HG03064 (cell line): ENCODE data around the gene DNAH8.
"Not testable (repeated sequence)": the region's sequence is repeated elsewhere in the genome, so short reads cannot be mapped to it uniquely, and the experiment has no call there.

Experiments used
- ATAC-seq: cut with Tn5 transposase; IDR thresholded peaks from one replicate; pipeline ENCODE4 v1.9.1; 2021; ENCODE audit warnings: low read depth; ENCODE audit not compliant: unreplicated experiment

The DNAH8 gene

DNA sequence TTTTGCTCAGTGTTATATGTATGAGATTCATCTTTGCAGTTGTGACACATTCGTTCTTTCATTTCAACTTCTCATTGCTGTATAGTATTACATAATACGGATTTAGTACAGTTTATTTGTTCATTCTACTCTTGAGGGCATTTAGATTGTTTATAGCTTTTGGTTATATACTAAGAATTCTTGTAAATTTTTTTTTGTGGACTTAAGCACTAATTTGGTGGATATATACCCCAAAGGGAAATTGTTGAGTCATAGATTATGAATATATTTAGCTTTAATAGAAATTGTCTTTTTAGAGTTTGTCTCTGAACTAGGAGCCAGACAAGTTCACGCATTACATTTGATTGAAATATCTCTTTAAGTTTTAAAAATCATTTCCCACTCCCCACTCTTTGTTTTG lies 79.6 kb downstream of the DNAH8 start:
- no peak for ATAC-seq

DNA sequence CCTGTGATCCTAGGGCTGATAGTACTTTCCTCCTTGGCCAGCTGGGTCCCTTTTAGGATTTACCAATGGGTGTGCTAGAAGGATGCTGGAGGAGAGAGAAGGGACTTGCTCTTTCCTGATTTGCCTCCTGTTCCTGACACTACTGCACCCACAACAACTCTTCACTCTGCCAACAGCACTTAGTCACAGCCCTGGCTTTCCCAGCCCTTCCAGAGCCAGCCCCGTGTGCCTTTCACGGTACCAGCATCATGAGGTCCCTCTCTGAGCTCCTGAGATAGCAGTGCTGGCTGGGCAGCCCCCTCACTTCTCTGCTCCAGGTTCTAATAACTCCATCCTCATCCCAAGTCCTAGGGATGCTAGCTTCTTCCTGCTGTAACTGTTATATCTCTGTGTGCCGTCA lies 80.9 kb downstream of the DNAH8 start:
- ATAC-seq: no peak

DNA sequence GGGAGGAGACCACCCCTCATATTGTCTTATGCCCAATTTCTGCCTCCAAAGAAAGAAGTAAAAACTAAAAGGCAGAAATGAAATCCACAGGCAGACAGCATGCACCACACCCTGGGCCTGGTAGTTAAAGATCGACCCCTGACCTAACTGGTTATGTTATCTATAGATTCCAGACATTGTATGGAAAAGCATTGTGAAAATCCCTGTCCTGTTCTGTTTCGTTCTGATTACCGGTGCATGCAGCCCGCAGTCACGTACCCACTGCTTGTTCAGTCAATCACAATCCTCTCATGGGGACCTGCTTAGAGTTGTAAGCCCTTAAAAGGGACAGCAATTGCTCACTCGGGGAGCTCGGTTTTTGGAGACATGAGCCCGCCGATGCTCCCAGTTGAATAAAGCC lies 81.3 kb downstream of the DNAH8 start:
- ATAC-seq: not testable (repeated sequence)

DNA sequence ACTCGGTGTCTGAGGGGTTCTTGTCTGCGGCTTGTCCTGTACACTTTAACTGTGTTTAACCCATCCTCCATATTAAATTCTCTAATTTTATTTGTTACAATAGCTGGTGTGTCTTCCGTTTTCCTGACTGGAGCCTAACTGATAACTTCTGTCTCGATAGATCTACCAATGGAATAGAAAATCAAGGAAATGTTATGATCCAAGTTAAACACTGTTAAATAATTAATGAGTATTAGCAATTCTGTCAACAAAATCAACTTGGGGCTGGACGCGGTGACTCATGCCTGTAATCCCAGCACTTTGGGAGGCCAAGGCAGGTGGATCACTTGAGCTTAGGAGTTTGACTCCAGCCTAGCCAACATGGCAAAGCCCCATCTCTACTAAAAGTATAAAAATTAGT lies 81.7 kb downstream of the DNAH8 start:
- no peak for ATAC-seq

DNA sequence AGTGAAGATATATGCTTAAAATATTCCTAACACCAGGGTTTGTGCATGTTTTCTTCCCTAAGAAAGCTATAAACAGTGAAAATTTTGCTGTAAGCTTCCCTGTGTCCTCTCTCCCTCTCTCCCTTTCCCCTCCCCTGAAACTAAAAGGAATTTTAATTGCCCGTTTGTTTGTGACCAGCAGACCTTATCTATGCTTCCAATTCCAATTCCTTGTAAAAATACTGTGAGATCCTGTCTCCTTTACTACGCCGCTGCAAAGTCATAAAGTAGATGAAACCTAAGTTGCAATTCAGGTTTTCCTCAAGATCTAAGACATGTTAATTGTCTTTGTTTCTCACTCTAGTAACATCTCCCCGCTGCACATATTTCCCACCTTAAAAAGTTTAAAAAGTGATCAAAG lies 82.3 kb downstream of the DNAH8 start:
- ATAC-seq: no peak

DNA sequence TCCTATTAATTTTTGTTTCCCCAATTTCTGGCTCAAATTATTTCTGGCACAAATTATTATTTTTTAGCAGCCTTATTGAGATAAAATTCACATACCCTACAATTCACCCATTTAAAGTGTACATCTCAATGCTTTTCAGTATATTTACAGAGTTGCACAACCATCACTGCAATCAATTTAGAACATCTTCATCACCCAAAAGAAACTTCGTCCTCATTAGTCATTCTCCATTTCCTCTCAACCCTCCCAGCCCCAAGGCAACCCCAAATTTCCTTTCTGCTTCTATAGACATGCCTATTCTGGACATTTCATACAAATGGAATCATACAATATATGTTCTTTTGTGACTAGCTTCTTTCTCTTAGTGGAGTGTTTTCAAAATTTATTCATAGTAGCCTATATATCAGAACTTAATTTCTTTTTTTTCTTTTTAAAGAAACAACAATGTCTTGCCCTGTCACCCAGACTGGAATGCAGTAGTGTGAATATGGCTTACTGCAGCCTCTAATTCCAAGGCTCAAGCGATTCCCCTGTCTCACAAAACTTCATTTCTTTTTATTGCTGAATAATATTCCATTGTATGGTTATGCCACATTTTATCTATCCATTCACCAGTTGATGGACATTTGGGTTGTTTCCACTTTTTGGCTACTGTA lies 84.5 kb downstream of the DNAH8 start:
- no peak for ATAC-seq

DNA sequence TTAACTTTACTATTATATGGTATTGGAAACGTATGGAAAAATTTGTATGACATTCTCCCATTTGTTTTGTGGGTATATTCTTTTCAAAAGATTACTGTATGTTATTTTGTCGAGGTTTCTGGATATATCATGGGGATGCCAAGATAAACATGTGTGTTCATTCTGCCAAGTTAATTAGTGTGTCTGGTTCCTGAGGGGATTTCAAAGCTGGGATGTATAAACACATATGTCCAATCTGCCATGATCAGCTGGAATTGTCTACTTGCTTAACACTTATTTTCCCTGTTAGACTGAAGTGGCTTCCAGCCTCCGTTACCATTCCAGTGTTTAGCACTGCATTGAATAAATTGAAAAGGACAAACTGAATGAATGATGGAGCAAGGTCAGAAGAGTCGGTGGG lies 86.2 kb downstream of the DNAH8 start:
- no peak for ATAC-seq

DNA sequence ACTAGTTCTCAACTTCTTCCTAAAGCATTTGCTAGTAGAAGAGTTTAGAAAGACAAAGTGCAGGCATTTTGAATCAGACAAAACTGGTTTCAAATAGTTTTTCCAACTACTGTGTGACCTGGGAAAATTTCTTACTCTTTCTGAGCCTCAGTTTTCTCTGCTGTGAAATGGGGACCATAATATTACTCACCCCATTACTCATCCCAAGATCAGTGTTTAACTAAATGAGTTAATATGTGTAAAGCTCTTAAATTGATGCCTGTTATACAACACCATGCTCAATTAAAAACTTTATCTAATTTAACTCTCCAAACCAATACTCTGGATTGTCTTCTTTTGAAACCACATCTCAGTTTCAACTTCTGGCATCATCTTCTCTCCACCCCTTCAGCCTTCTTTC lies 87.4 kb downstream of the DNAH8 start:
- no peak for ATAC-seq

DNA sequence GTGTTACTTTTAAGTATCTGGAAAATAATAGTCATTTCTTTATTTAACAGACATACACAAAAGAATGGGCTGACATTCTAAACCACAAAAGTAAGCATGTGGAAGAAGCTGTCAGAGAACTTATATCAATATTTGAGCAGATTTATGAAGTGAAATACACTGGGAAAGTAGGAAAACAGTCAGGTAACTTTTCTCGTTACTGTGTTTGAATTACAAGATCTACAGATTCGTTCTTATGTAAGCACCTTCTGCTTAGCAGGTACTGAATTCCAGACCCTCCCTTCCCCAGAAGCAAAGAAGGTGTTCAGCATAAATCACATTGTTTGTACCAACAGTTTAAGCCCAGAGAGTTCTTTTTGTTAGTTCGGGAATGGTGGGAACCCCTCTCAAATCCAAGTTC lies 88.0 kb downstream of the DNAH8 start:
- no peak for ATAC-seq

DNA sequence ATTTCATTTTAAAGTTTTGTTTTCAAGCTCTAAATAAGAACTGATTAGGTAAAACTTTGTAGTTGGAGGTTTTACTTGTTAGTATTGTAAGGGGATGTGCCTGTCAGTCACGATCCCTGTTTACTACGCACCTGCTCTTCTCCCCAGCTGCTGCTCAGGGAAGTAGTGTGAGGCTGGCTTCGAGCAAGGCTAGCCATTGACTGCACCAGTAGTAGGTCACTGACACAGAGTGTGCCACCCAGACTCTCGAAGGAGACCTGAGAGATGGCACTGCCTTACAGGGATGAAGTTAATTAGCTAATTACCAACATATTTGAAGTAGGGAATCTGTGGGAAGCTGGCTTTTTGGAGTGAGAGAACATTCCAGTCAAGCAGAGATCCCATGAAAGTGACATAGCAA lies 89.2 kb downstream of the DNAH8 start:
- ATAC-seq: no peak

DNA sequence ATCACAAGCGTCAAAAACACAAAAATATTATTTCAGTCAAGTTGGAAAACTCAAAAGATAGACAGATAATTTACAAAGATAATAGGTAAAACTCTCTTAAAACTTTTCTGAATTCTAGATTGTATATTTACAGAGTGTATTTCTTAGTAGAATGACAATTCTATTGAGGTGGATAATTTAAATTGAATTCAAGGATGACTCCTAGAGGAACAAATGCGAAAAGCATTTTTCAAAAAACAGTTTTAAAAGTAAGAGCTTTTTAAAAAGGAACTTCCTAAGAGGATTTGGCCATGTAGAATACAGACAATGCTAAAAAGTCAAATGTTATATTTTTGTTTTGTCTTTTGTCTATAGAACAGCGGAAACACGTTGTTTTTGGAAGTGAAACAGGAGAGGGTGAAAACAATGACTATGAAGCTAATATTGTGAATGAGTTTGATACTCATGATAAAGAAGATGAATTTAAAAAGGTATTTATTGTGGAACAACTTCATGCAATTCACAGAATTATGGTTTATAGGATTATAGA lies 90.1 kb downstream of the DNAH8 start:
- no peak for ATAC-seq

DNA sequence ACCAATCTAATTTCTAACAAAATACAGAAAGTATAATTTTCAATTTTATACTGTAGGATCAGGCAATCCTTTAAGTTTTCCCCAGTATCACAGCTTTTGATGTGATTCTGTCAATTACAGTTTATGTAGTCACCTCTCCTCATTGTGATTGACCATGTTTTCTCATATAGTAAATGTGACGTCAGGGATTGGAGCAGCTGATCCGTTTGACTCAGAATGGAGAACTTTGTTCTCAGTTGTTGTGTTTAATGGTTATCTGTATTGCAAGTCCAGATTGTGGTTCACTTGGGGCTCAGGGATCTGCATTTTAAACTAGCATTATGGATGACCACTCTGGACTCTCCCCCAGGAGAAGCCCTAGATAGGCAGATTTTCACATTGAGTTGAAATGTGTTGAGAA lies 90.6 kb downstream of the DNAH8 start:
- ATAC-seq: no peak

DNA sequence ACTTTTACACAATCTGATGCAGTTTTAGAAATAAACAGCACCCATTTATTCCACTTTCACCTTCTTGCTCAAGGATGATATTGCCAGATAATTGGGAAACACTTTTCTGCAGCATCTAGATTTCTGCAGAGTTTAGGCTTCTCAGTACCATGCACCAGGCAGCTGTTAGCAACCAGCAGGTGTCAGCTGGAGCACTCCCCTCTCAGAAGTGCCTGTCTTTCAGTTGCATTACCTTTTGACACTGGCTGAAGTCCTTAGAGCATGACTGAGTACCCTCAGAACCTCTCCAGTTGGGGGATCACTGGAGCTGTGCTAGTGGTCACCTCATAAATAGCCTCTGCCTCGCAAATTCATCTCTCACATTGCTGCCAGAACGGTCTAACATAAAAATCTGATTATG lies 91.2 kb downstream of the DNAH8 start:
- no peak for ATAC-seq

DNA sequence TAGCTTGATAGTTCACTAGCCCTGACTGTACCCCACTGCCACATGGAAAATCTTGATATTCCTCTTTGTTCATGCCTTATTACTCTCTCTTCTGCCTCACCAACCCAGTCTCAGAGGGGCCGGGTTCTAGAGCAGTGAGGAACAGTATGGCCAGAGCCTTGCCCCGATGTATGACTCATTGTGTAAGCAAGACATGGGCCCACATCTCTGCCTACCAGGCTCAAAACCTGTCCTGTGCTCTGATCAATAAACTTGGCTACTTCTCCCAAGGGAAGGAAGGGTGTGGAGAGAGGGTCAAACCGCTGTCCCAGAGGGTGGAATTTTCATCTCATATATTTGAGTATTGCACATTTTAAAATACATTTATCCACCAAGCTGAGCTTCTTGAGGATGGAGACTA lies 91.7 kb downstream of the DNAH8 start:
- no peak for ATAC-seq

DNA sequence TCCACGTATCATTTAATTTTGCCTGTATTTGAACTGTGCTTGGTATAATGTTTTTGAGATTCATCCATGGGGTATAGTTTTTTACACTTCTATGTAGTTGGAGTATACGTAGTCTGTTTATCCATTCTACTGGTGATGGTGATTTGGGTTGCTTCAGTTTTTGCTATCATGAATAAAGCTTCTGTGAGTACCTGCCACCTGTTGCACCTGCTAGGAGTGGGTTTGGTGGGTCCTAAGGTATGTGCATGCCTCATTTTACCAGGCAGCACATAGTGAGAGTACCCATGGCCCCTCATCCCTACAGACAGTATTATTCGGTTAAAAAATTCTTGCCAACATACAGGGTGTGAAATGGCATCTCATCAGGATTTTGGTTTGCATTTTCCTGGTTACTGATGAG lies 92.9 kb downstream of the DNAH8 start:
- no peak for ATAC-seq

DNA sequence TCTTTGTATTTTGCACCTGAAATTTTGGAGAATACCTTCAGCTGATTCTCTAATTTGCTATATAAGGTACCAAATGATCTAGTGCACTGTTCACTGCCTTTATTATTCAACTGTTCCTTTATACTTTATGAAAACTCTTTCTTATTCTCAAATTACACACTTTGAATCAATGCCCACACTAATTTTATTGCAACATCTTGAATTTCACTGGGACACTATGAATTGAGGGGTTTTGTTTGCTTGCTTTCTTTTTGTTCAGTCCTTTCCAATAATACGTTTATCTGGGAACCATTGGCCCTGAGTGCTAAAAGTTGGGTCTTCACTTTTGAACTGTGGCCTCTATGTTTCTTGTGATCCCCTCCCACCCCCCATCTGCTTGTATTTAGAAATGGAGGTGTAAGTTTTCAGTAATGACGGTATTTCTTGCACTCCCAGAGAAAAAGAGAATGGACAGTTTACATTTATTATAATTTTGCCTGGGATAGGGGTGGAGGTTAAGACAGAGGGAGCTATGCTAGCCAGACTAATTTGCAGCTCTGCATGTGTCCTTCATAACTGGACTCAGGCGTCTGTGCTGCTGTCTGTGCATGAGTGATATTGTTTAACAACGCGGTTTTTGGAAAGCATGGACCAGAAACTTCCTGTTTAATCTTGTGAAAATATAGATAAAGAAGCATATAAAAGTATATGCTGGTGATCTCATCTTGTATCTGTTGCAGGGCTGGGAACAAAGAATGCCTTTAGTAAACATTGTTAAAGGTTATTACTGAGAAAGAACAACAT lies 98.1 kb downstream of the DNAH8 start:
- ATAC-seq: no peak

DNA sequence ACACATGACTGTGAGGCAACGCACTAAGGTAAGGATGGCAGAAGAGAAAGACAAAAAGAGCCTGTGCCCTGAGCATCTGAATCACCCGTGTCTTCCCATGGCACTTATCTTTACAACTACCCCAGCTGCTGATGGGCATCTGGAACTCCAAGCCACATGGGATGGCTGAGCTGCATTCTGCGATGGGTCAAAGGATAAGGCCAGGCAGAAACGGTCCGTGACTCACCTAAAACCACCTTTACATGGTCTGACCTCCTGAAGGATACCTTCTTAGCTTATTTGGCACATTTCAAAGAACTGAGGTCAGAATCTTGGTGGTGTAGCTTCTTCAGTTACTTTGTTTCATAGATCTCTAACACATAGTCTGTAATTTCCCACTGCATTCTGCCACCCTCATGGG lies 99.7 kb downstream of the DNAH8 start:
- ATAC-seq: no peak

DNA sequence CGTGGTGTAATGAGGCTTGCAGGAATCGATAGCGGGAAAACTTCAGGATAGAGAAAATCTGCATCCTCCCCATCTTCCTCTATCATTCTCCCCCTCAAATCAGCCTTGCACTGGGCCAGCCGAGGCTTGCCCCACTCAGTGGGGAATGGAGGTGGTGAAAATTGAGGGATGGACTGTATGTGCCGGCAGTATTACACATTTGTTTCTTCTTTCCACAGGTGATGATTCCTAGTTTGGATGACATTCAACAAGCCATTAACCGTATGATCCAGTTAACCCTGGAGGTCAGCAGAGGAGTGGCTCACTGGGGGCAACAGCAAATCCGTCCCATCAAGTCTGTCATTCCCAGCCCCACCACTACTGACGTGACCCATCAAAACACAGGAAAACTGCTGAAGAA lies 100.1 kb downstream of the DNAH8 start:
- ATAC-seq: no peak

DNA sequence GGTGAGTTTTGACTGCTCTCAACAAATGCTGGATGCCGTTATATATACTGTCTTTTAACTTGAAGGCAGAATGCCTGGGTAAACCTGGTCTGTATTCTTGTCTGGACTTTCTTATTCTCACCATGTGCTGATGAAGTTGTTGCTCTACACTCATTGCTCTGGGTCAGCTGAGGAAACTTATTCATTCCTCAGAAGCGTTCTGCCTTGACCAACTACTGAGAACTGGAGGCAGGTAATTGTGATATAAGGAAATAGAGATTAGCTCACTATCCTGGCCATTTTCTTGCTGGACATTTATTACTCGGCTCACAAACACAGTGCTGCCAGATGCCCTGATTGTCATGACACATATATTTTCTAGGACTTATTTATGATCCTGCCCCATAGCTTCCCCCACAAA lies 103.6 kb downstream of the DNAH8 start:
- no peak for ATAC-seq

DNA sequence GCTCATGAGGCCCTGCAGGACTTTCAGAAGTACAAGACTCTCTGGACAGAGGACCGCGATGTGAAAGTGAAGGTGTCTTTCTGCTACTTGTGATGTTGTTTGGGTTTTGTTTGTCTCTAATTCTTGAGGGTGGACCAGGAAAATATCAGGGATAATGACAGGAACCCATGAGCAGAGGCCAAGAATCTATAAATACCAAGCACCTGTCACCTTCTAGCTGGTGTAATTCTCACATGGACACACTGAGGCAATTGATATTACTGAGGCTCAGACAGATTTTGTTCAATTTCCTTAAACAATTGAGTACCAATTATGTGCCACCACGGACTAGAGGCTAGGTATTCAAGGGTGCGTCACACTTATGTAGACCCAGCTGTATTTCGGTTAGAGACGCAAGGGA lies 107.9 kb downstream of the DNAH8 start:
- ATAC-seq: no peak

DNA sequence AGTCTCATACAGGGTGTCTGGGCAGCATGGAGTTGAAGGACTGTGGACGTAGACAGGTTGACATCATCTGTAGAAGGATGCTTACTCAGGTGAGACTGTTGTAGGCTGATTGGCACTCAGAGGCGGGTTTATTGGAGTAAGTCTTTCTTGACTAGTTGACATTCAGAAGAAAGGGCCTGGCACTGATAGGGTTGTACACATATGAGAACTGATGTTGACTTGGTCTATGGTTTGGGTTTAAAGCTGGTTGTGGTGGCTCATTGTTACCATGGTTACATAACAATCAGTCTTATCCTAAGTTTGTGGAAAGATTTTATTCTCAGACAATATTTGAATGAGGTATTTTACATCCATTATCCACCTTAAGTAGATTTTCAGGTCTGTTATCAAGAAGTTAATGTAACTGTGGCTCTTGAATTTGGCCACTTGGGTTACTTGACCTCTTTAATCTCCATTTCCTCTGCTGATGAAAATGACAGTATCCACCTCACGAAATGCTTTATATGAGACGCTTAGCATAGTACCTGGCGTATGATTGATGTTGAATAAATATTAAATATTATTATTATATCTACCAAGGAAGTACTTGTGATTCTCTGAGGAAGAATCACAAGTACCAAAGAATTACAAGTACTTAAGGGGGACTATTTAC lies 109.3 kb downstream of the DNAH8 start:
- ATAC-seq: no peak

DNA sequence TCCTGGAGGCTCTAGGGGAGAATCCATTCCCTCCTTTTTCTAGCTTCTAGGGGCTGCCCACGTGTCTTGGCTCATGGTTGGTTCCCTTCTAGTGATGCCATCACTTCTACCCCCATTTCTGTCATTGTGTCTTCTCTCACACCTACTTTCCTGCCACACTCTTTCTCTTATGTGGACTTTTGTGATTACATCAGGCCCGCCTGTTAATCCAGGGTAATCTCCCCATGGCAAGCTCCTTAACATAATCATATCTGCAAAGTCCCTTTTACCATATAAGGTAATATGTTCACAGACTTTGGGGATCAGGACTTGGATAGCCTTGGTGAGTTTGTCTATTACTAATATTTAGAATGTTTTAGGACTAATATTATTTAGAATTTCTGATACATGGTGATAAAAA lies 111.9 kb downstream of the DNAH8 start:
- no peak for ATAC-seq
